LNCaP clone FGC (cell line): ENCODE measurements around the gene LPIN1.
A peak's percentile ranks its signal among the peaks of the same experiment; 100 is the strongest.

Source experiments
- DNase-seq: peaks from one replicate; pipeline ENCODE4 v3.0.0-alpha.2; 2011; ENCODE audit warnings: low read depth
- H3K4me3 ChIP-seq: 2 replicates; pipeline ENCODE4 v1.5.1; 2011; ENCODE audit warnings: mild to moderate bottlenecking, low read depth, low read length, control low read depth
- TF ChIP-seq, protein P1 (sequence below): IDR thresholded peaks from 2 replicates; pipeline ENCODE4 v1.5.1; 2012; ENCODE audit warnings: mild to moderate bottlenecking; ENCODE audit not compliant: control insufficient read depth, insufficient read depth; ENCODE audit errors: extremely low read depth

Gene LPIN1

DNA sequence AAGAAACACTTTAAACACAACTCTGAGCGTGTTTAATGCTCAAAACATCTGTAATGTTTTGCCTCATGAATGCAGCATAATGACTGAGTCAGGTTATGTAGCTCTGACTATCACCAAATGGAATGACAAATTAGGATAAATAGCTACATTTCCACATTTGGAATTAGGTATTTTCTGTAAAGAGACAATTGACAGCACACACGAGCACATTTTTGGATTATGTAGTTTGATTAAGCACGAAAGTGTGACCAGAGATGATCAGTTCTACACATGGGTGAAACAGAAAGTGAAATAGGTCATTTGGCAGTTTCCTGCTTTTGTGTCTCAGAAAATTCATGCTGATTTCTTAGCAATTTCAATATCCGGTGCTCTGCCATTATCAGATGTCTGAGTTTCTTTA is 29.0 kb downstream of the LPIN1 start:
- TF ChIP-seq, protein P1, sequence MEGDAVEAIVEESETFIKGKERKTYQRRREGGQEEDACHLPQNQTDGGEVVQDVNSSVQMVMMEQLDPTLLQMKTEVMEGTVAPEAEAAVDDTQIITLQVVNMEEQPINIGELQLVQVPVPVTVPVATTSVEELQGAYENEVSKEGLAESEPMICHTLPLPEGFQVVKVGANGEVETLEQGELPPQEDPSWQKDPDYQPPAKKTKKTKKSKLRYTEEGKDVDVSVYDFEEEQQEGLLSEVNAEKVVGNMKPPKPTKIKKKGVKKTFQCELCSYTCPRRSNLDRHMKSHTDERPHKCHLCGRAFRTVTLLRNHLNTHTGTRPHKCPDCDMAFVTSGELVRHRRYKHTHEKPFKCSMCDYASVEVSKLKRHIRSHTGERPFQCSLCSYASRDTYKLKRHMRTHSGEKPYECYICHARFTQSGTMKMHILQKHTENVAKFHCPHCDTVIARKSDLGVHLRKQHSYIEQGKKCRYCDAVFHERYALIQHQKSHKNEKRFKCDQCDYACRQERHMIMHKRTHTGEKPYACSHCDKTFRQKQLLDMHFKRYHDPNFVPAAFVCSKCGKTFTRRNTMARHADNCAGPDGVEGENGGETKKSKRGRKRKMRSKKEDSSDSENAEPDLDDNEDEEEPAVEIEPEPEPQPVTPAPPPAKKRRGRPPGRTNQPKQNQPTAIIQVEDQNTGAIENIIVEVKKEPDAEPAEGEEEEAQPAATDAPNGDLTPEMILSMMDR: no peak
- H3K4me3 ChIP-seq: no peak overlapping the region
- no peak for DNase-seq

DNA sequence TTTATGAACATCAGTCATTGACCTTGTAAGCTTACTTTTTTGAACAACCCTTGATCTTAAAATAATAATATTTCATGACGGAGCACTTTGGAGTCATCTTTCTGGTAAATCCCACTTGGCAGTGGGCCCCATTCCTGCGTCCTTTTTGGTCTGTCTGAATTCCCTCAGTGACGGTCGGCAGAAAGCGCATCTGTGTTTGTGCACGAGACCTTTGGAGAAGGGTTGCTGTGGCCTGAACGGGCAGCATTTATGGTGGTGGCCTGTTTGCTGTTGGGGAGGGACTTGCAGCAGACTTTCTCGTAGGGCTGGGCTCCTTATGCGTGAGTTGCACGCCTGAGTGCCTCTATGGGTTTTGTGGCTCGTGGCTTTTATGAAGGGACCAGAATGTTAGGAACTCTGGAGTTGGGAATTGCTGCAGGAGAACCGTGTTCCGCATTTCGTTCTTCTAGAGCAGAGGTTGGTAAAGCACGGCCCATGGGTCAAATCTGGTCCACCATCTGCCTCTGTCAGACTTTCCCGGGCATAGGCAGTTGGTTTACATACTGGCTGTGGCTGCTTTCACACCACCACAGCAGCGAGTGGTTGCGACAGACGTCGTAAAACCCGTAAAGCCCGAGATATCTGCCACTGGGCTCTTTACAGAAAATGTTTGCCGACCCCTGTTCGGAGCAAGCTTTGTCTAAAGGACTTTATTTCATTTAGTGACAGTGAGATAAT is 30.8 kb downstream of the LPIN1 start:
- TF ChIP-seq, protein P1: no peak
- DNase-seq: no peak
- H3K4me3 ChIP-seq: no peak overlapping the region

DNA sequence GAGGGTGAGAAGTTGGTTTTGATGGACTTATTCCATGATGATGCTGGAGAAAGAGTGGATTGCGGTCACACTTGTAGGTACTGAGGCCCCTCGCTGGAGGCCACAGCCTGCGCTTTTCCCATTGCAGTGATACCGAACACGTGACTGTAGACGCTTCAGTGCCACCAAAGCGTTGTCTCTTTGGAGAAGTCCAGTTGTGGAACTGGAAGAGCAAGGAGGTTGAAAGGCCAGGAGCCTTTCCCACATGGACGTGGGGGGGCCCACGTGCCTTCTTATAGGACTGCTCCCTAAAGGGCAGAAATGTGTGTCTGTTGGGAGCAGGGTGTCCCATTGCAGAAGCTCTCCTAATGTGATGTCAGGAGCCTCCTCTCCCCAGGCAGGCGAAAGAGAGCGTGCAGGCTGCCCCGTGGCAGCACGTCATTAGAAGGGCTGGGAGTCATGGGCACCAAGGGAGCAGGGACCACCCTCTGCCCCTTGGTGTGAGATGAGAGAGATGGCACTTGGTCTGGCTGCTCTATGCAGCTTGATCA is 31.5 kb downstream of the LPIN1 start:
- no peak overlapping the region for H3K4me3 ChIP-seq
- DNase-seq: no peak
- TF ChIP-seq, protein P1: no peak

DNA sequence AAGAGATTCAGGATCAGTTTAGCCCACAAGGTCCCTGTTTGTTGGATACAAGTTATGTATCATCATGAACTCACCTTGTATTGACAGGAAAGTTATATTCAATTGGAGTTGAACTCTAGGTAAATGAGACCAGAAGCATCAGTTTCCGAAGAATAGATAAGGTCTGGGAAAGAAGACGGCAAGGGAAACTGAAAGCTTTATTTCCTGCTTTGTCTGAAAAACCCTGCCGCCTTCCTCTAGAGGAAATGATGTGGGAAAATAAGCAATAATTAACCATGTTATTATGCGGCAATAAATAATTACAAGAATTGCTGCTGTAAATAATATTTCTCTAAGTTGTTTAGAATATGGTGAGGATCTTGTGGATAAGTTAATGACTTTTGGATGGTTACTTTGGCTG is 32.0 kb downstream of the LPIN1 start:
- TF ChIP-seq, protein P1: no peak
- no peak for DNase-seq
- H3K4me3 ChIP-seq: no peak overlapping the region

DNA sequence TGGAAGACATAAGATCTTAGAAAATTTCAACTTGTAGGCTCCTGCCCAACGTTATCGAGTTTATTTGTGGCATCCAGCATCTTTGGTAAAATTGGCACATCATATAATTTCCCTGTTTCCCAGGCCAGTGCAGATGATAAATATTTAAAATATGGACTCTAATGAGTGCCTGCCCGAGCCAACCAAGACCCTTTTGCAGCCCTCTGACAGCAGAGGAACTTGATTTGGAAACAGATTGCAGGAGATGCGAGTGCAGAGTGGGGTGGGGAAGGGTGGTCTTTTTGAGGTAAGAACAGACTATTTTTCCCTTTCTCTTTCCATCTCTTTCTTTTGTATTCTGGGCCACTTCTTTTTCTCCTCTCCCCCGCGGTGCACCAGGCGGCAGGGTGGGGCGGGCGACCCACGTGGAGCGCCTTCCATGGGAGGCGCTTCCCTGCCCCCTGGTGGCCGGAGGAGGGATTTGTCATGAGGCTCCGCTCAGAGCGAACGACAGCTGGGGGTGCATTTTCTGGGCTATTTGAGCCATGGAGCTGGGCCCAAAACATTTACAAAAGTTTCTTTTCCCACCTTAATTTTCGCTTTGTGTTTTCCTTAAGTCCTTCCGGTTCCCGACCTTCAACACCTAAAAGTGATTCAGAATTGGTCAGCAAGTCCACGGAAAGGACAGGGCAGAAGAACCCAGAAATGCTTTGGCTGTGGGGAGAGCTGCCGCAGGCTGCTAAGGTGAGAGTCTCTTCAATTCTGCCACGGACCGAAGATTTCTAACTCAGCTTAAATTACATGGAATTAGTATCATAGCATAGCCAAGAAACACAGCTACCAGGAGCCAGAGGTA is 32.7 kb downstream of the LPIN1 start:
- TF ChIP-seq, protein P1: peak; percentile 78
- H3K4me3 ChIP-seq: no peak overlapping the region
- DNase-seq: no peak

DNA sequence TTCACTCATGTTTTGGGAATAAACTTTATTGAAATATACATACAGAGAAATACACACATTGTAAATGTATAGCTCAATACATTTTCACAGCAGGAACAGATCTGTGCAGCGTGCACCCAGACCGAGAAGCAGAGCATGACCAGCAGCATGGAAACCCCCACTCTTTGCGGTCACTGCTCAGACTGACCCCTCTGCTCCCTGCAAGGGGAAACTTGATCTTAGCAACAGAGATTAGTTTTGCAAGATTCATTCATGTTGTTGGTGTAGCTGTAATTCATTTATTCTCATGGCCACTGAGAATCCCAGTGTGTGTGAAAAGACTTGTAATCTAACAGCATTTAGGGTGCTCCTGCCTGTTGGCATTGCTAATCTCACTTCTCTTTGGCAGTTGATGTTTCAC is 35.2 kb downstream of the LPIN1 start:
- DNase-seq: no peak
- TF ChIP-seq, protein P1: no peak

More for the DNA sequence above, 35.2 kb downstream of the LPIN1 start:
- no peak overlapping the region for H3K4me3 ChIP-seq
